Measurements from ENCODE around the gene TEX9.

DNA sequence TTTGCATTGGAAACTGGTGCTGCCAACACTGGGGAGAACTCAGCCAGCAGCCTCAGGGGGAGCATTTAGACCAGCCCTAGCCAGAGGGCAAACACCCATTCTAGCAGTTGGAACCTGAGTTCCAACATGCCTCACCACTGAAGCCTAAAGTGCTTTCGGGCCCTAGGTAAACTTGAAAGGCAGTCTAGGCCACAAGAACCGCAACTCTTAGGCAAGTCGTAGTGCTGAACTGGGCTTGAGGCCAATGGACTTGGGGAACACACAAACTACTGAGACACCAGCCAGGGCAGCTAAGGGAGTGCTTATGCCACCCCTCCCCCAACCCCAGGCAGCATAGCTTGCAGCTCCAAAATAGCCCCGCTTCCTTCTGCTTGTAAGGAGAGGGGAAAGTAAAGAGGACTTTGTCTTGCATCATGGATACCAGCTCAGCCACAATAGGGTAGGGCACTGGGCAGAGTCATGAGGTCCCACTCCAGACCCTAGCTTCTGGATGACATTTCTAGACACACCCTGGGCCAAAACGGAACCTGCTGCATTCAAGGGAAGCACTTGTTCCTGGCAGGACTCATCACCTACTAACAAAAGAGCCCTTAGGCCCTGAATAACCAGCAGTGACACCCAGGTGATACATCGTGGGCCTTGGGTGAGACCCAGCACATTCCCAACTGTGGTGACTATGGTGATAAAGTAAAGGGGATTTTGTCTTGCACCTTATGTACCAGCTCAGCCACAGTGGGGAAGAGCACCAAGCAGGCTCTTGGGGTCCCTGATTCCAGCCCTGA, 37.3 kb upstream of the TEX9 start:
- no peak for TF ChIP-seq EZH2 (IDR thresholded peaks at IDR 0.05; ENCODE audit: insufficient read depth, low read length)
- TF ChIP-seq, protein P1, sequence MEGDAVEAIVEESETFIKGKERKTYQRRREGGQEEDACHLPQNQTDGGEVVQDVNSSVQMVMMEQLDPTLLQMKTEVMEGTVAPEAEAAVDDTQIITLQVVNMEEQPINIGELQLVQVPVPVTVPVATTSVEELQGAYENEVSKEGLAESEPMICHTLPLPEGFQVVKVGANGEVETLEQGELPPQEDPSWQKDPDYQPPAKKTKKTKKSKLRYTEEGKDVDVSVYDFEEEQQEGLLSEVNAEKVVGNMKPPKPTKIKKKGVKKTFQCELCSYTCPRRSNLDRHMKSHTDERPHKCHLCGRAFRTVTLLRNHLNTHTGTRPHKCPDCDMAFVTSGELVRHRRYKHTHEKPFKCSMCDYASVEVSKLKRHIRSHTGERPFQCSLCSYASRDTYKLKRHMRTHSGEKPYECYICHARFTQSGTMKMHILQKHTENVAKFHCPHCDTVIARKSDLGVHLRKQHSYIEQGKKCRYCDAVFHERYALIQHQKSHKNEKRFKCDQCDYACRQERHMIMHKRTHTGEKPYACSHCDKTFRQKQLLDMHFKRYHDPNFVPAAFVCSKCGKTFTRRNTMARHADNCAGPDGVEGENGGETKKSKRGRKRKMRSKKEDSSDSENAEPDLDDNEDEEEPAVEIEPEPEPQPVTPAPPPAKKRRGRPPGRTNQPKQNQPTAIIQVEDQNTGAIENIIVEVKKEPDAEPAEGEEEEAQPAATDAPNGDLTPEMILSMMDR (IDR thresholded peaks at IDR 0.05; ENCODE audit: insufficient read depth, low read depth, low read length), result no peak

All from astrocyte (in vitro differentiated cells and primary cell).